Measurements from ENCODE around the gene HOMER1.

- TF ChIP-seq POLR2A (IDR thresholded peaks at IDR 0.05), result peak in 1 of 2 donors; percentile 39
- no peak for TF ChIP-seq CTCF (IDR thresholded peaks at IDR 0.05)
These were observed 1.2 kb downstream of the HOMER1 start for GRCh38 chr5:79512471-79513307.
